HepG2 (cell line): ENCODE data around the gene TEX14. TPM values are rescaled to one million over a fixed set of nuclear protein-coding genes. Genes with fewer than 3 reads are reported as not detected.

ENCODE experiments used
- BORCS8-MEF2B ChIP-seq: sonication (generic); formaldehyde crosslinking; IDR thresholded peaks from 2 replicates; pipeline ENCODE4 v1.8.0; 2022; ENCODE audit warnings: mild to moderate bottlenecking, missing genetic modification reagents
- NCOA5 ChIP-seq: sonication (generic); formaldehyde crosslinking; IDR thresholded peaks from 2 replicates; pipeline ENCODE4 v1.4.0; 2020; ENCODE audit warnings: missing genetic modification reagents
- SMC3 ChIP-seq: IDR thresholded peaks from 2 replicates; pipeline ENCODE4 v1.6.1; 2011; ENCODE audit warnings: low read length, improper control_type of control experiment
- TEAD3 ChIP-seq: optimal IDR thresholded peaks from 2 replicates; pipeline ENCODE3; 2016; ENCODE audit warnings: borderline replicate concordance
- THYN1 ChIP-seq: sonication (generic); formaldehyde crosslinking; IDR thresholded peaks from 2 replicates; pipeline ENCODE4 v1.8.1; 2023; ENCODE audit warnings: low read depth, mild to moderate bottlenecking, moderate library complexity, missing genetic modification reagents, borderline replicate concordance
- ZNF12 ChIP-seq: sonication (generic); formaldehyde crosslinking; IDR thresholded peaks from 2 replicates; pipeline ENCODE4 v1.5.0; 2020; ENCODE audit warnings: missing genetic modification reagents
- ZNF24 ChIP-seq: fragments of 450-650 bp; IDR thresholded peaks from 2 replicates; pipeline ENCODE4 v1.6.1; 2017; ENCODE audit warnings: antibody characterized with exemption, mild to moderate bottlenecking
- ZNF282 ChIP-seq: fragments of 450-650 bp; IDR thresholded peaks from 2 replicates; pipeline ENCODE4 v1.6.1; 2018; ENCODE audit not compliant: partially characterized antibody
- ZNF292 ChIP-seq: sonication (generic); formaldehyde crosslinking; IDR thresholded peaks from 2 replicates; pipeline ENCODE4 v1.8.1; 2022; ENCODE audit warnings: mild to moderate bottlenecking, low read depth, missing genetic modification reagents, borderline replicate concordance
- ZNF563 ChIP-seq: sonication (generic); formaldehyde crosslinking; IDR thresholded peaks from 2 replicates; pipeline ENCODE4 v1.8.0; 2022; ENCODE audit warnings: mild to moderate bottlenecking, moderate library complexity, missing genetic modification reagents
- polyA plus RNA-seq, 8 experiments: library from polyadenylated mRNA; depleted of rRNA in 3 of 8; stranded (reverse) in 7 of 8; unstranded in 1 of 8; fragments of >200 nt; fragmentation: Illumina TruSeq in 4 of 8; extraction: Trizol in 4 of 8; gene quantifications; 2 replicates each; pipeline versions ENCODE4 v1.2.1 to v1.2.3, GENCODE V29; 2011 to 2016; ENCODE audit warnings: low read depth in 4 of 8, missing spikeins in 1 of 8, mixed read lengths in 1 of 8; ENCODE audit not compliant: insufficient read depth in 1 of 8
- total RNA-seq, 5 experiments: library from RNA; depleted of rRNA; stranded (reverse); fragments of >200 nt; fragmentation: Illumina TruSeq; extraction: Trizol; gene quantifications; 2 replicates each; pipeline ENCODE4 v1.2.3, GENCODE V29; 2016; ENCODE audit warnings: low read depth in 1 of 5
- TF ChIP-seq, protein P1 (sequence below): sonication (generic); formaldehyde crosslinking; IDR thresholded peaks from 2 replicates; pipeline ENCODE4 v1.5.1; 2020; ENCODE audit warnings: mild to moderate bottlenecking, moderate library complexity, missing genetic modification reagents
- TF ChIP-seq, protein P2 (sequence below): sonication (generic); formaldehyde crosslinking; IDR thresholded peaks from 2 replicates; pipeline ENCODE4 v1.4.0; 2020; ENCODE audit warnings: mild to moderate bottlenecking, missing genetic modification reagents
- TF ChIP-seq, protein P3 (sequence below), 2 experiments: sonication (generic) in 1 of 2; formaldehyde crosslinking in 1 of 2; IDR thresholded peaks; 2 replicates each; pipeline versions ENCODE4 v1.6.1 to v1.9.0; 2014 to 2022; ENCODE audit warnings: antibody characterized with exemption in 1 of 2, borderline replicate concordance in 1 of 2, inconsistent platforms in 1 of 2, low read depth in 1 of 2, missing genetic modification reagents in 1 of 2
- TF ChIP-seq, protein P4 (sequence below): sonication (generic); formaldehyde crosslinking; IDR thresholded peaks from 2 replicates; pipeline ENCODE4 v1.5.0; 2020; ENCODE audit warnings: missing genetic modification reagents
- TF ChIP-seq, protein P5 (sequence below): sonication (generic); formaldehyde crosslinking; conservative IDR thresholded peaks from 2 replicates; pipeline ENCODE4 v1.8.0; 2022; ENCODE audit warnings: mild to moderate bottlenecking, moderate library complexity, missing genetic modification reagents
- TF ChIP-seq, protein P6 (sequence below): sonication (generic); formaldehyde crosslinking; IDR thresholded peaks from 2 replicates; pipeline ENCODE4 v1.5.0; 2020; ENCODE audit warnings: missing genetic modification reagents, mild to moderate bottlenecking, borderline replicate concordance

TEX14 gene
- total and polyA plus RNA-seq, 2 of the 13 experiments (the other 11 are each of a cell fraction or from before 2014, with no cell fraction given), result 0.04 to 0.07 TPM

DNA sequence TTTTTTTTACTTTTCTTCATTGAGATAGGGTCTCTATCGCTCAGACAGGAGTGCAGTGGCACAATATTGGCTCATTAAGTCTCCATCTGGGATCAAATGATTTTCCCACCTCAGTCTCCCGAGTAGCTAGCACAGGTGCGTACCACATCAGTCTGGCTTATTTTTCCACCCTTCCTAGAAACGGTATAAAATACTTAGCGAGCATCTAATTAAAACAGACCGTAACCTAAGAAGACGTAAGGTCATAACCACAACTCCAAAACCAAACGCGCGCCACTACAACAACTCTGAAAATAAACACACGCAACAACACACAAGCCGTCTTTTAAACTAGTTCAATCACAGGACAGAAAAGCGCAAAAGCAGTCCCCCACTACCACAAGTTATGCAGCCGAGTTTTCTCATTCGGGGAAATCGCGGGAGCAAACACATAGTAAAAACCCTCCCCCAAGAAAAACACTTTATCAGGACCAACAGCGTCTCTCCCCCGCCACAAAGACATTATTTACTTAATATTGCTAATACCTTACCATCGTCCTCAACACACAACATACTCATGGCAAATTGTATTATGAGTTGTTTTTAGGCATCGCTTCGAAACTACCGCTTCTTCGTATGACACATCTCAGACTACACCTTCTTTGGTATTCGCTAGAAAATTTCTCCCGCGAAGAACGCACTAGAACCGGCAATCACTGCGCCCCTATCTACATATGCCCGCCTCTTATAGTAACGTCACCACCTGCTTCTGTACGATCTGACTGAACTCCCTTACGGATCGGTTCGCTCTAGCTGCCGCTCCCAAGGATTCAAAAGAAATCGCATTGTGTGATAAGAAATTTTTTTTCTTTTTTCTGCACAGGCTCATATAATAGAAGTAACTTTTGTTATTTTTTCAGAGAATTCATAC lies 32.8 kb downstream of the TEX14 start (continued):
- peak; percentile 94 for TF ChIP-seq NCOA5 (CRISPR knock-in tag)
- TF ChIP-seq ZNF12 (CRISPR knock-in tag), result peak; percentile 73
- no peak for TF ChIP-seq THYN1 (CRISPR knock-in tag)
- peak; percentile 26; the same call in 1 of the 2 replicates for TF ChIP-seq ZNF24
- TF ChIP-seq, protein P1, sequence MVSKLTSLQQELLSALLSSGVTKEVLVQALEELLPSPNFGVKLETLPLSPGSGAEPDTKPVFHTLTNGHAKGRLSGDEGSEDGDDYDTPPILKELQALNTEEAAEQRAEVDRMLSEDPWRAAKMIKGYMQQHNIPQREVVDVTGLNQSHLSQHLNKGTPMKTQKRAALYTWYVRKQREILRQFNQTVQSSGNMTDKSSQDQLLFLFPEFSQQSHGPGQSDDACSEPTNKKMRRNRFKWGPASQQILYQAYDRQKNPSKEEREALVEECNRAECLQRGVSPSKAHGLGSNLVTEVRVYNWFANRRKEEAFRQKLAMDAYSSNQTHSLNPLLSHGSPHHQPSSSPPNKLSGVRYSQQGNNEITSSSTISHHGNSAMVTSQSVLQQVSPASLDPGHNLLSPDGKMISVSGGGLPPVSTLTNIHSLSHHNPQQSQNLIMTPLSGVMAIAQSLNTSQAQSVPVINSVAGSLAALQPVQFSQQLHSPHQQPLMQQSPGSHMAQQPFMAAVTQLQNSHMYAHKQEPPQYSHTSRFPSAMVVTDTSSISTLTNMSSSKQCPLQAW, result peak; percentile 67; the same call in 1 of the 2 replicates
- TF ChIP-seq, protein P2, sequence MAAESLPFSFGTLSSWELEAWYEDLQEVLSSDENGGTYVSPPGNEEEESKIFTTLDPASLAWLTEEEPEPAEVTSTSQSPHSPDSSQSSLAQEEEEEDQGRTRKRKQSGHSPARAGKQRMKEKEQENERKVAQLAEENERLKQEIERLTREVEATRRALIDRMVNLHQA (CRISPR knock-in tag), result 0 out of 2 replicates have a peak, but pooled peaks have one; percentile 90
- TF ChIP-seq SMC3, result peak; percentile 48; the same call in 1 of the 2 replicates
- peak; percentile 71; the same call in 1 of the 2 replicates for TF ChIP-seq BORCS8-MEF2B
- TF ChIP-seq, protein P3, sequence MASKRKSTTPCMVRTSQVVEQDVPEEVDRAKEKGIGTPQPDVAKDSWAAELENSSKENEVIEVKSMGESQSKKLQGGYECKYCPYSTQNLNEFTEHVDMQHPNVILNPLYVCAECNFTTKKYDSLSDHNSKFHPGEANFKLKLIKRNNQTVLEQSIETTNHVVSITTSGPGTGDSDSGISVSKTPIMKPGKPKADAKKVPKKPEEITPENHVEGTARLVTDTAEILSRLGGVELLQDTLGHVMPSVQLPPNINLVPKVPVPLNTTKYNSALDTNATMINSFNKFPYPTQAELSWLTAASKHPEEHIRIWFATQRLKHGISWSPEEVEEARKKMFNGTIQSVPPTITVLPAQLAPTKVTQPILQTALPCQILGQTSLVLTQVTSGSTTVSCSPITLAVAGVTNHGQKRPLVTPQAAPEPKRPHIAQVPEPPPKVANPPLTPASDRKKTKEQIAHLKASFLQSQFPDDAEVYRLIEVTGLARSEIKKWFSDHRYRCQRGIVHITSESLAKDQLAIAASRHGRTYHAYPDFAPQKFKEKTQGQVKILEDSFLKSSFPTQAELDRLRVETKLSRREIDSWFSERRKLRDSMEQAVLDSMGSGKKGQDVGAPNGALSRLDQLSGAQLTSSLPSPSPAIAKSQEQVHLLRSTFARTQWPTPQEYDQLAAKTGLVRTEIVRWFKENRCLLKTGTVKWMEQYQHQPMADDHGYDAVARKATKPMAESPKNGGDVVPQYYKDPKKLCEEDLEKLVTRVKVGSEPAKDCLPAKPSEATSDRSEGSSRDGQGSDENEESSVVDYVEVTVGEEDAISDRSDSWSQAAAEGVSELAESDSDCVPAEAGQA (IDR thresholded peaks at IDR 0.05; ENCODE audit: low read depth), result 0 out of 2 replicates have a peak, but pooled peaks have one; percentile 18
- TF ChIP-seq, protein P3 (CRISPR knock-in tag; IDR thresholded peaks at IDR 0.05; ENCODE audit: borderline replicate concordance), result peak; percentile 60
- TF ChIP-seq ZNF563 (CRISPR knock-in tag), result no peak
- TF ChIP-seq, protein P4, sequence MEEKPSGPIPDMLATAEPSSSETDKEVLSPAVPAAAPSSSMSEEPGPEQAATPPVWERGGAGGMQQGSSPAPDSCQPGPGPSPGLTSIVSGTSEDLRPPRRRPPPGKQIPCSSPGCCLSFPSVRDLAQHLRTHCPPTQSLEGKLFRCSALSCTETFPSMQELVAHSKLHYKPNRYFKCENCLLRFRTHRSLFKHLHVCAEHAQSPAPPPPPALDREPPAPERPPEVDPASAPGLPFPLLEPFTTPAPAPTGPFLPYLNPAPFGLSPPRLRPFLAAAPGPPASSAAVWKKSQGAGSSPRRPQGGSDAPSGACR (CRISPR knock-in tag), result no peak
- no peak for TF ChIP-seq ZNF282
- peak; percentile 76 for TF ChIP-seq TEAD3 (CRISPR knock-in tag)
- TF ChIP-seq, protein P5, sequence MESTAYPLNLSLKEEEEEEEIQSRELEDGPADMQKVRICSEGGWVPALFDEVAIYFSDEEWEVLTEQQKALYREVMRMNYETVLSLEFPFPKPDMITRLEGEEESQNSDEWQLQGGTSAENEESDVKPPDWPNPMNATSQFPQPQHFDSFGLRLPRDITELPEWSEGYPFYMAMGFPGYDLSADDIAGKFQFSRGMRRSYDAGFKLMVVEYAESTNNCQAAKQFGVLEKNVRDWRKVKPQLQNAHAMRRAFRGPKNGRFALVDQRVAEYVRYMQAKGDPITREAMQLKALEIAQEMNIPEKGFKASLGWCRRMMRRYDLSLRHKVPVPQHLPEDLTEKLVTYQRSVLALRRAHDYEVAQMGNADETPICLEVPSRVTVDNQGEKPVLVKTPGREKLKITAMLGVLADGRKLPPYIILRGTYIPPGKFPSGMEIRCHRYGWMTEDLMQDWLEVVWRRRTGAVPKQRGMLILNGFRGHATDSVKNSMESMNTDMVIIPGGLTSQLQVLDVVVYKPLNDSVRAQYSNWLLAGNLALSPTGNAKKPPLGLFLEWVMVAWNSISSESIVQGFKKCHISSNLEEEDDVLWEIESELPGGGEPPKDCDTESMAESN, result peak; percentile 88
- TF ChIP-seq ZNF292, result no peak
- TF ChIP-seq, protein P6, sequence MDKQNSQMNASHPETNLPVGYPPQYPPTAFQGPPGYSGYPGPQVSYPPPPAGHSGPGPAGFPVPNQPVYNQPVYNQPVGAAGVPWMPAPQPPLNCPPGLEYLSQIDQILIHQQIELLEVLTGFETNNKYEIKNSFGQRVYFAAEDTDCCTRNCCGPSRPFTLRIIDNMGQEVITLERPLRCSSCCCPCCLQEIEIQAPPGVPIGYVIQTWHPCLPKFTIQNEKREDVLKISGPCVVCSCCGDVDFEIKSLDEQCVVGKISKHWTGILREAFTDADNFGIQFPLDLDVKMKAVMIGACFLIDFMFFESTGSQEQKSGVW, result no peak
